H9 (cell line): ENCODE measurements around the gene TIFAB. TPM values are rescaled to one million over a fixed set of nuclear protein-coding genes. Genes with fewer than 3 reads are reported as not detected.

ENCODE experiments used
- DNase-seq: peaks from one replicate; pipeline ENCODE4 v3.0.0-alpha.2; 2017
- H2AFZ ChIP-seq: one replicate; pipeline ENCODE4 v1.6.1; 2013; ENCODE audit warnings: mild to moderate bottlenecking, low read length, control low read depth, moderate library complexity
- H2AK5ac ChIP-seq: 2 replicates; pipeline ENCODE4 v1.6.1; 2013; ENCODE audit warnings: low read length, control low read depth, mixed read lengths; ENCODE audit not compliant: insufficient read length
- H2BK120ac ChIP-seq: one replicate; pipeline ENCODE4 v1.6.1; 2013; ENCODE audit warnings: low read depth, mild to moderate bottlenecking, low read length, control low read depth, inconsistent platforms; ENCODE audit not compliant: poor library complexity, severe bottlenecking
- H2BK12ac ChIP-seq: 2 replicates; pipeline ENCODE4 v1.6.1; 2013; ENCODE audit warnings: low read length, control low read depth, mixed read lengths, low read depth; ENCODE audit not compliant: insufficient read length
- H2BK15ac ChIP-seq: 2 replicates; pipeline ENCODE4 v1.6.1; 2013; ENCODE audit warnings: low read depth, low read length, control low read depth
- H2BK20ac ChIP-seq: one replicate; pipeline ENCODE4 v1.6.1; 2013; ENCODE audit warnings: low read depth, mild to moderate bottlenecking, low read length, control low read depth, inconsistent platforms; ENCODE audit not compliant: poor library complexity, severe bottlenecking
- H2BK5ac ChIP-seq: 2 replicates; pipeline ENCODE4 v1.6.1; 2013; ENCODE audit warnings: low read length, control low read depth, mixed read lengths; ENCODE audit not compliant: insufficient read length
- H3K14ac ChIP-seq: 2 replicates; pipeline ENCODE4 v1.6.1; 2013; ENCODE audit warnings: low read length, control low read depth; ENCODE audit not compliant: insufficient read depth
- H3K18ac ChIP-seq: 2 replicates; pipeline ENCODE4 v1.6.1; 2013; ENCODE audit warnings: low read depth, mild to moderate bottlenecking, mixed read lengths, low read length, control low read depth; ENCODE audit not compliant: insufficient read length
- H3K23ac ChIP-seq: 2 replicates; pipeline ENCODE4 v1.6.1; 2013; ENCODE audit warnings: low read length, control low read depth, mixed read lengths, low read depth; ENCODE audit not compliant: insufficient read length
- H3K23me2 ChIP-seq: 2 replicates; pipeline ENCODE4 v1.6.1; 2013; ENCODE audit warnings: low read depth, mild to moderate bottlenecking, mixed read lengths, low read length, control low read depth; ENCODE audit not compliant: insufficient read length, poor library complexity, severe bottlenecking
- H3K27ac ChIP-seq: 2 replicates; pipeline ENCODE4 v1.5.1; 2013; ENCODE audit warnings: low read length, control low read depth, mixed read lengths, low read depth; ENCODE audit not compliant: insufficient read length
- H3K27me3 ChIP-seq: 2 replicates; pipeline ENCODE4 v1.6.1; 2013; ENCODE audit warnings: low read length, control low read depth, inconsistent platforms; ENCODE audit not compliant: insufficient read depth
- H3K4ac ChIP-seq: 2 replicates; pipeline ENCODE4 v1.6.1; 2013; ENCODE audit warnings: low read depth, mild to moderate bottlenecking, control low read depth, inconsistent platforms, low read length, moderate library complexity
- H3K4me1 ChIP-seq: 2 replicates; pipeline ENCODE4 v1.6.1; 2013; ENCODE audit warnings: low read length, control low read depth, inconsistent platforms; ENCODE audit not compliant: insufficient read depth
- H3K4me2 ChIP-seq: 2 replicates; pipeline ENCODE4 v1.6.1; 2013; ENCODE audit warnings: low read length, control low read depth, mixed read lengths; ENCODE audit not compliant: insufficient read length, insufficient read depth
- H3K56ac ChIP-seq: 2 replicates; pipeline ENCODE4 v1.6.1; 2013; ENCODE audit warnings: low read depth, mild to moderate bottlenecking, mixed read lengths, low read length, control low read depth; ENCODE audit not compliant: insufficient read length
- H3K79me1 ChIP-seq: 2 replicates; pipeline ENCODE4 v1.6.1; 2013; ENCODE audit warnings: low read depth, mild to moderate bottlenecking, moderate library complexity, low read length, control low read depth, inconsistent platforms; ENCODE audit not compliant: insufficient read depth, poor library complexity, severe bottlenecking
- H3K79me2 ChIP-seq: 2 replicates; pipeline ENCODE4 v1.6.1; 2013; ENCODE audit warnings: low read length, control low read depth, inconsistent platforms; ENCODE audit not compliant: insufficient read depth
- H3K9ac ChIP-seq: 2 replicates; pipeline ENCODE4 v1.6.1; 2013; ENCODE audit warnings: low read length, control low read depth, mixed read lengths; ENCODE audit not compliant: insufficient read length; ENCODE audit errors: extremely low read depth
- H3K9me3 ChIP-seq: one replicate; pipeline ENCODE4 v1.6.1; 2013; ENCODE audit warnings: low read depth, low read length, inconsistent platforms; ENCODE audit not compliant: control insufficient read depth
- H3T11ph ChIP-seq: one replicate; pipeline ENCODE4 v1.6.1; 2013; ENCODE audit warnings: mild to moderate bottlenecking, low read length, control low read depth, inconsistent platforms
- H4K20me1 ChIP-seq: one replicate; pipeline ENCODE4 v1.6.1; 2013; ENCODE audit not compliant: control insufficient read depth, insufficient read length, insufficient read depth
- H4K5ac ChIP-seq: 2 replicates; pipeline ENCODE4 v1.6.1; 2013; ENCODE audit warnings: low read depth, mild to moderate bottlenecking, mixed read lengths, low read length, control low read depth; ENCODE audit not compliant: insufficient read length
- H4K8ac ChIP-seq: replicated peaks from 2 replicates; pipeline ENCODE4 v1.6.1; 2013; ENCODE audit warnings: low read length, control low read depth, mixed read lengths, low read depth; ENCODE audit not compliant: insufficient read length
- H4K91ac ChIP-seq: 2 replicates; pipeline ENCODE4 v1.6.1; 2013; ENCODE audit warnings: low read depth, mild to moderate bottlenecking, moderate library complexity, mixed read lengths, low read length, control low read depth; ENCODE audit not compliant: insufficient read length
- H3K27ac Mint-ChIP-seq, 3 experiments: 2 replicates in 2 of 3; 3 replicates in 1 of 3; pipeline ENCODE4 v1.8.0; 2020 to 2021; ENCODE audit warnings: mixed read lengths in 3 of 3, mild to moderate bottlenecking in 1 of 3, moderate library complexity in 1 of 3
- H3K27me3 Mint-ChIP-seq: 2 replicates; pipeline ENCODE4 v1.8.0; 2021; ENCODE audit warnings: low read depth, mild to moderate bottlenecking, moderate library complexity, mixed read lengths
- H3K36me3 Mint-ChIP-seq, 3 experiments: 2 replicates in 2 of 3; 3 replicates in 1 of 3; pipeline ENCODE4 v1.8.0; 2020 to 2021; ENCODE audit warnings: low read depth in 3 of 3, mixed read lengths in 3 of 3; ENCODE audit not compliant: insufficient read depth in 1 of 3
- H3K4me1 Mint-ChIP-seq, 2 experiments: 2 replicates each; pipeline ENCODE4 v1.8.0; 2020; ENCODE audit warnings: mixed read lengths in 2 of 2
- H3K4me3 Mint-ChIP-seq, 2 experiments: 2 replicates in 1 of 2; 3 replicates in 1 of 2; pipeline ENCODE4 v1.8.0; 2020 to 2021; ENCODE audit warnings: mild to moderate bottlenecking in 2 of 2, mixed read lengths in 2 of 2, moderate library complexity in 1 of 2
- H3K9me3 Mint-ChIP-seq, 2 experiments: 2 replicates in 1 of 2; 3 replicates in 1 of 2; pipeline ENCODE4 v1.8.0; 2020; ENCODE audit warnings: mild to moderate bottlenecking in 2 of 2, mixed read lengths in 2 of 2, moderate library complexity in 1 of 2
- CTCF ChIP-seq: fragments of 200-600 bp; sonication (generic); conservative IDR thresholded peaks from 3 replicates; pipeline ENCODE4 v1.8.0; 2021; ENCODE audit warnings: antibody characterized with exemption, mild to moderate bottlenecking
- WGBS: extraction: QIAGEN DNeasy Blood & Tissue Kit; methylation state at CpG from one replicate; pipeline ENCODE4 v1.1.7; 2013; ENCODE audit warnings: missing lambda C conversion rate, low lambda C conversion rate, mixed read lengths; ENCODE audit not compliant: insufficient read length; ENCODE audit errors: extremely low coverage; 5-methylcytosine and 5-hydroxymethylcytosine counted together
- total RNA-seq: library from RNA; stranded (reverse); gene quantifications from 2 replicates; pipeline ENCODE4 v1.2.1, GENCODE V29; 2021

TIFAB gene
- total RNA-seq, 1 experiment from 2014 or later, result not detected

- Histone ChIP-seq H2AK5ac (no peak overlapping the region), H3K27ac (no peak overlapping the region), H3K79me1 (no peaks in the 10 kb centered on the region), H3K23me2 (no peaks in the 10 kb centered on the region), H2BK12ac (no peak overlapping the region), H3K18ac (no peak overlapping the region), H3K4ac (no peak overlapping the region), H3K4me2 (no peak overlapping the region), H3K9me3 (no peaks in the 10 kb centered on the region), H3K56ac (no peak overlapping the region), H2BK120ac (no peak overlapping the region), H2BK20ac (no peak overlapping the region), H3K9ac (no peak overlapping the region), H4K91ac (no peak overlapping the region), H3K27me3 (peaks cover 35% of the 10 kb centered on the region), H4K8ac (no peak overlapping the region), H3K79me2 (no peaks in the 10 kb centered on the region), H2BK5ac (no peak overlapping the region), H3T11ph (no peak overlapping the region), H2BK15ac (no peak overlapping the region; the same call in 1 of the 2 replicates), H3K4me1 (no peaks in the 10 kb centered on the region), H3K23ac (no peak overlapping the region), H2AFZ (no peak overlapping the region), H4K5ac (no peak overlapping the region), H3K14ac (no peak overlapping the region; the same call in 1 of the 2 replicates), H4K20me1 (peaks cover 2% of the 10 kb centered on the region)
- Mint-ChIP-seq H3K4me1 (peaks cover 23 to 39% of the 10 kb centered on the region in 2 experiments), H3K27me3 (no peaks in the 10 kb centered on the region; the same call in 1 of the 2 replicates), H3K27ac (no peak overlapping the region), H3K9me3 (no peaks in the 10 kb centered on the region; a peak in 1 of 5 replicates), H3K36me3 (no peaks in the 10 kb centered on the region), H3K4me3 (no peak overlapping the region)
- DNase-seq, result no peak
- no CpG with 5 or more reads among the region's 9 CpGs for WGBS
- TF ChIP-seq CTCF, result no peak
Observed at GRCh38 chr5:135482381-135482933, 30.3 kb upstream of the TIFAB start.
